PFSK-1 (cell line): ENCODE results near the gene NRP1.

Experiments
- POLR2AphosphoS5 ChIP-seq: IDR thresholded peaks from 2 replicates; pipeline ENCODE4 v1.6.1; 2012; ENCODE audit warnings: low read depth, mild to moderate bottlenecking, control low read depth, low read length, moderate library complexity
- SIN3A ChIP-seq: IDR thresholded peaks from 2 replicates; pipeline ENCODE4 v1.6.1; 2012; ENCODE audit warnings: mild to moderate bottlenecking, low read length, moderate library complexity, borderline replicate concordance; ENCODE audit not compliant: insufficient read depth

GRCh38 chr10:33370434-33370930 lies 36.0 kb upstream of the NRP1 start:
- TF ChIP-seq SIN3A (no peak), POLR2AphosphoS5 (no peak)
